ENCODE results near the gene SERPINB10.

The SERPINB10 gene, protein sequence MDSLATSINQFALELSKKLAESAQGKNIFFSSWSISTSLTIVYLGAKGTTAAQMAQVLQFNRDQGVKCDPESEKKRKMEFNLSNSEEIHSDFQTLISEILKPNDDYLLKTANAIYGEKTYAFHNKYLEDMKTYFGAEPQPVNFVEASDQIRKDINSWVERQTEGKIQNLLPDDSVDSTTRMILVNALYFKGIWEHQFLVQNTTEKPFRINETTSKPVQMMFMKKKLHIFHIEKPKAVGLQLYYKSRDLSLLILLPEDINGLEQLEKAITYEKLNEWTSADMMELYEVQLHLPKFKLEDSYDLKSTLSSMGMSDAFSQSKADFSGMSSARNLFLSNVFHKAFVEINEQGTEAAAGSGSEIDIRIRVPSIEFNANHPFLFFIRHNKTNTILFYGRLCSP

DNA sequence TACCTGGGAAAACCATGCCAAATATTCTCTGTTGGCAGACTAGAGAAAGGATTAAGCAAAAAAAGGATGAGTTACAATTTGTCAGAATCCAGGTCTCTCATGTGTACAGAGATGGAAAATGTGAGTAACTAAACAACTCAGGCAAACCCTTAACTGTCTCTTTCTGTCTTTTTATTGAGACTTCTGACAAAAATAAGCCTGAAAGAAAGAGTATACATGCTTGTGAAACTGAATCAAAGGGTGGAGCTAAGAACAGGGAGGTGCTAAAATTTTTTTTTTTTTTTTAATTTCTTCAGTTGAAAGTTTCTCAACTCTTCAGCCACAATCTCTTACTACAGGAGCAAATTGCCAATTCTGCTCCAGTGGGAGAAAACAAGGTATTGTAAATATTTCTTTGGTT is at the start of gene SERPINB10:
Gene SERPINB10 (plus strand): TSS at position 295 of the 400 bp plus-strand sequence. CDS start 7,553 bp downstream, outside the sequence.
- DNase-seq, result no peak

- DNase-seq, result no peak
Observed at GRCh38 chr18:63858456-63858855, 49.3 kb upstream of the SERPINB10 start.

GRCh38 chr18:63859781-63860475 is 47.8 kb upstream of the SERPINB10 start:
- no peak for DNase-seq

DNA sequence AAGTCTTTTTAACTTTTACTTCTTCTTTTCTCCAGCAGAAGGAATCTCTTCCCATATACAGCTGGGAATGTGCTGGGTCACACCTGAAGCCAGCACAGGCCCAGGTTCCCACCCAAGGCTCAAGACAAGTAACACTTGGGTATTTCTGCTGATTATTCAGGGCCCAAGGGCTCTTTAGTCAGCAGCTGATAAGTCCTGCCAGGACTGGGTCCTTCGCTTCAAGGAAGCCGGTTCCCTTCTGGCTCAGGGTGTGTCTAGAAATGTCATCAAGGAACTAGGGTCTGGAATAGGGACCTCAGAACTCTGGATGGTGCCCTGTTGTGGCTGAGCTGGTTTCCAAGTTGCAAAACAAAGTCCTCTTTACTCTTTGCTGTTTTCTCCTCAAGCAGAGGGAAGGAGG is 47.2 kb upstream of the SERPINB10 start:
- no peak for DNase-seq

- DNase-seq, result no peak
Observed at GRCh38 chr18:63867368-63868125, 40.2 kb upstream of the SERPINB10 start.

- no peak for DNase-seq
Observed at GRCh38 chr18:63868546-63868945, 39.2 kb upstream of the SERPINB10 start.

DNA sequence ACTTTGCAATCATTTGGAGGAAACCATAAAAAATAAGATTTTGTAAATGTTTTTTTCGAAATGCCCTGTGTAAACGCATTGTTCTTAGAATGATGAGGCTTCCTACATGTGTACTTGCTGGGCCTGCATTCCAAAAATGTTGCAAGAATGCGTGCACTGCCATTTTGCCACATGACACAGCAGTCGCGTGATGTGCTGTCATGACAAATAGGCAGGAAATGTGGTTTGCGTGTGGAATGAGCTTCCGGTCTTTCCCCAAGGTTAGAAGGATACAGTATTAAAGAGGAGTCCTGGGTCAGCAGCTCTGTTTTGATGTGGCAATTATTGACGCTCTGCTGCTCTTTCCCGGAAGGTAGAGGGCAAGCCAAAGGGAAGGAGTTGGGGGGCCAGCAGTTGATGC is 38.4 kb upstream of the SERPINB10 start:
- DNase-seq, result no peak

DNA sequence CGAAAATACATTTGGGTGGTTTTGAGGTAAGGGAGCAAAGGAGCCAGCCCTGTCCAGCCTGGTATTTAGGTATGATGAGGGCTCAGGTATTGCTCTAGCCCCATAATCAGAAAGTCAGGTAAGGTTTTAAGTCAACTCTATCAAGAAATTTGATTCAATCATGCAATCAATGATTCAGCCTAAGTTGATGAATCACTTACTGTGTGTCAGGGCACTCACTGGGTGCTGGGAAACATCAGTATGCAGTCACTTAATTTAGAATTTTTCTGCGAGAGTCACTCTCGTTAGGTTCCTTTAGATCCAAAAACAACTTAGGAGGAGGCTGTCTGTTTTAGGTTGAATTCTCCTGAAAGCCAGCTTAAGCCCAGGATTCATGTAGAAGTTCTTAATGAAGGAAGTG is 37.9 kb upstream of the SERPINB10 start:
- no peak for DNase-seq

GRCh38 chr18:63871836-63872235 is 35.9 kb upstream of the SERPINB10 start:
- DNase-seq, result no peak

DNA sequence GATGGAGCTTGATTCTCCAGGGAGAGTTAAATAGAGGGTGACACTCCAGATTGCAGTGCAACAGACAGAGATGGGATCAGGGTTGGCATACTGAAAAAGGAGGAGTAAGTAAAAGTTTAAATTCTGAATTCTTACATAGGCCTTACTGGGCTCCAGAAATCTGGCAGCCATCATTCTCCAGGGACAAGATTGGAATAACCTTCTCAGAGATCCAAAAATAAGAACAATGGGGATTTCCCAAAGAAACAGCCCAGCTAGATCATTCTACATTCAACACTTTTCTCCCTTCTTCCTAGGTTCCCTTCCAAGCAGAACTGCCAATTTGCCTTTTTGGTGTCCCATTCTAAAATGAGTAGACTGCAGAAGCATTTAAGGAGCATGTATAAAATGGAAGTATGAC is 35.2 kb upstream of the SERPINB10 start:
- DNase-seq, result no peak

DNA sequence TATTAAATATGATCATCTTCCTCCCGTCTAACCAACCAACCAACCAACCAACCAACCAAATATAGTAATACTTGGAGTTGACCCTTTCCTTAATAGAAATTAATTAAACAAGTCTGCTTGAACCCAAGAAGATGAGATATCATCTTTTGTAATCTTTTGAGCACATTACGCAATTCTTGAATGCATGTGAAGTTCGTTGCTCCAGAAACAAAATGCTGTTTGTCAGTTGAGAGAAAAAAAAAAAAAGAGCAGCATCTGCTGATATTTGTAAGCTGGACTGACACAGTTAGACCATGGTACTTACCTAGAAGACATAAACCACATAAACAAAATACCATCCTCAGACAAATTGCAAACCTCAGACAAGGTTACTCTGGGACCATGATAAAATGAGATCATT is 29.4 kb upstream of the SERPINB10 start:
- DNase-seq, result no peak

GRCh38 chr18:63878925-63879324 is 28.8 kb upstream of the SERPINB10 start:
- DNase-seq, result no peak

DNA sequence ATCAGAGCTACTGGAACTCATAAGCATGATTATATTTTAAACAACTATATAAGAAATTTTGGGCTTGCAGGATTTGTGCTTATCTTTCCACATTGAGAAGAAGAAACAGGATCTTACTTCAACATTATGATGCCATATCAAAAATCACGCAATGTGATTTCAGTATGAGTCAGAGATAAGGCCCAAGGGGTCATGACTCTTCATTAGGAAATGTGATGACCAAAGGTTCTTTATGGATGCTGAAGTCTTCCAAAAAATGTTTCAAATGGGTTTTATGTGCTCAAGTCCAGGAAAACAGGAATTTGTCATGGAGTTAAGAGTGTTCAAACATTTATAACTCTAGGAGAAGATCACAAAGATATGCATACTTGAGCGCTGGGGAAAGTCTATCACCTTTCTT is 28.0 kb upstream of the SERPINB10 start:
- no peak for DNase-seq

GRCh38 chr18:63881851-63882250 is 25.9 kb upstream of the SERPINB10 start:
- no peak for DNase-seq

DNA sequence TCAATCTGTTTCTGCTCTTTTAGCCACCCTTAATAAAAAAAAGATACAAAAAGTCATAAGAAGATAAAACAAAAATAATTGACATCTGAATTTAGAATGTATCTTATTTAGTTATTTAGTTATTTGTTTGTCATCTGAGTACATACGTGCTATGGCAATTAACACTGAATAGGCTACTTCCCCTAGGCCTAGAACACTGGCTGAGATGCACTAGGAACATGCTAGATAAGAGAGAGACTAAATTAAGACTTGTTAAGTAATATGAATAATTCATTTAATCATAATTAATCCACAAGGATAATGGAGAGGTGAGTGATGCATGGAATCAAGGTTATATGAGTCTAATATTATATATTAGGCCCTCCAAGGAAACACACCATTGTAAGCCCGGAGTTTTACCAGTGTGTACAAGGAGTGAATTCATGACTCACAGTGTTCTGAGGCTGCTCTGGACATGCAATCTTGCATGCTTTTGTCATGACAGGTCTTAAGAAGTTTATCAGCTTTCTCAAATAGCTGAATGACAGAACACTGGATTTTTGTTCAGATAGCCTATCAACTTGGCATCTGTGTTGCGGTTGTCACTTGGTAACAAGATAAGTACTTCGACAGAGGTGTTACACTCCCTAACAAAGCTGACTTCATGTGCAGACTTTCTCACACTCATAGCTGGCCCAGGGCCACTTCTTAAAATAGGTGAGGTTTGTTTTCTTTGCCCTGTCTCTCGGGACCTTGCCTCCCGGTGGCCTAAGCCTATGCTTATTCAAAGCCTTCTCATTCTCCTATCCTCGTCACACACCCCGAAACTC is 25.2 kb upstream of the SERPINB10 start:
- DNase-seq, result no peak

DNA sequence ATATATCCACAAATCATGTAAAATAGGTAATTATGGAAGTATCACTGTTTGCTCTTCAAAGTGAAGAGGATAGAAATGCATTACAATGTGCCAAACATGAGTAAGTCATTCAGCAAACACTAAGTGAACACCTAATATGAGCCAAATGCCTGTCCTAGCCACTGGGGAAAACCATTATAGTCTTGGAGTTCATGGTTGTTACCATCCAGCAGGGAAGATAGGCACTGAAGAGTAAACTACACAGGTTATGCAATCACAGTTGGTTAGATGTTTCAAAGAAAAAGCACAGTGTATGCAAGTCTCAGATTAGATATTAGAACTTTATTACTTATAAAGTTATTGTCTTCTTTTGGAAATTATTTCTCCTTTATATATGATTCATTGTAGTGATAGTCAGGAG is 24.1 kb upstream of the SERPINB10 start:
- DNase-seq, result no peak

DNA sequence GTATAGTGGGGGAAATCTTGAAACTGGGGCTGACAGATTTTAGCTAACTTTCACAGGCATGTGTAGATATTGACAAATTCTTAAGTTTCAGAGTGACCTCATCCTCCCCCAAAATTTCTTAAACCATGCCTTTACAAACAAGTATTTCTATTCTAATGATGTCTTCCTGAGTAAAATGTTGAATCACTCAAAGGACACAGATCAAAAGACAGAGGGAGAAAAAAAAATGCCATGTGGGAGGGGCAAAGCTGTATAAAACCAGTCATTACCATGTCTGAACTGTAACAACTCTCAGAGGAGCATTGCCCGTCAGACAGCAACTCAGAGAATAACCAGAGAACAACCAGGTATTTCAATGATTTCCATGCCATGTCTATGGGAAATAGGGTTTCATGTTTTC is 20.3 kb upstream of the SERPINB10 start, which contains the start of gene SERPINB2:
Gene SERPINB2 (plus strand): TSS at position 282 of the 400 bp plus-strand sequence. CDS start 3,740 bp downstream, outside the sequence.
- no peak for DNase-seq

DNA sequence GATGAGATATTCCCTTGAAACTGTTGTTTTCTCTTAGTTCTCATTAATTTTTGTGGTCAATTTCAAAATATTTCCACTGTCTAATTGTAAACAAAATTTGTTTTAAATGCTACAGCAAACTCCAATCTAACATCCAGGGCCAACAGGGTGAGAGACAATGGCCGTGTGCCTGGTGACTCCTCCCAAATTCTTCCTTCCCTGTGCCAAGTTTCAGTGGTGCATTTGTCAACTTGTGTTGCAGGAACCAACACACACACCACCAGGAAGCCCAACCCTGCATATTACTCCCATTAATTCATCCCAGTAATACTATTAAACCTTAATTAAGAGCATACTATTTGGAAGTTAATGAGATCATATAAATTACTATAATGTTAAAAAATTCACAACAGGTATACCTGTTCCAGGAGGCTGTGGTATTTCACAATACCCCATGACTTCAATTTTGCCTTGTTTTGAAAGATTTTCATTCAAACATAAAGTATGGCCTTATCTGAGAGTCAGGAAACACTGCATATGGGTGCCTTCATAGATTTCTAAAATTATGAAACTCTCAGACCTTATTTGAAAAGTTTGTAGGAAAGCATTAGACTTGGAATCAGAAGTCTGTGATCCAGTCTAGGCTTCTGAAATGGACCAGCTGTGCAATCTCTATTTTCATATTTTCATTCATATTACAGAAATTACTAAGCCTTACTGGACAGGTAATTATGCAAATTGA is 19.1 kb upstream of the SERPINB10 start:
- DNase-seq, result no peak

GRCh38 chr18:63889626-63890025 is 18.1 kb upstream of the SERPINB10 start:
- DNase-seq, result no peak

DNA sequence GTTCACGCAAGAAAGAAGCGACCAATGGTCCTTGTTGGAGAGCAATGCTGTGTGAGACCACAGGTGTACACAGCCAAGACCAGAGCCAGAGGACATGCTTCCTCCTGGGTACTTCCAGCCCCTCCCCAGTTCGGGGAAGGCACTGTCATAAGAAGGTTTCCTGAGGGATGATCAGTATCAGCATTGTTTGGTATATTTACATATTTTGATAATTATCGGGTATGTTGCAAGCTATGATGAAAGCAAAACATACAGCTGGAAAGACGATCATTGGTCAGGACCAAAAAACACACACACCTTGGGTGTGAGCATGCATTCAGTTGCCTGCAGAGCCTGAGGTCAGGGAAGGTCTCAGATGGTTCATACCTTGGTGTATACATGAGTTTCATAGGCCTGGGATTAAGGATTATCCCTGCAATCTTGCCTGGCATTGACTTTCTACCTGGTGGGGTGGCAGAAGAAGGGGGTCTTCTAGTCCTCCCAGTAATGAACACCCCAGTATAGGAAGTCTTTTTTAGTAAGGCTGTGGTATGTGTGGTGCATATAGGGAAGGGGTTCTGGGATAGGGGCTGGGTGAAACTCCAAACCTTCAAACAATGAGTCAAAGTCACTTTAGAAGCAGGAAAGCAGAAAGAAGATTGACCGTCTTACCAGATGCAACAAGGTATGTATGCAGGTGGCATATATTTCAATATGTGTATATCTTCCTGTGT is 17.4 kb upstream of the SERPINB10 start:
- DNase-seq, result no peak

- DNase-seq, result no peak
Observed at GRCh38 chr18:63890950-63891304, 16.8 kb upstream of the SERPINB10 start.

All from CD4-positive, alpha-beta T cell treated with Interleukin-12 subunit alpha and Interleukin-12 subunit beta, for 1 hour (primary cell).